HG03442 (cell line): ENCODE results near the gene EFTUD2.
"Not testable (repeated sequence)": the region's sequence is repeated elsewhere in the genome, so short reads cannot be mapped to it uniquely, and the experiment has no call there.

ENCODE experiments used
- ATAC-seq: cut with Tn5 transposase; IDR thresholded peaks from one replicate; pipeline ENCODE4 v1.9.1; 2021; ENCODE audit warnings: mild to moderate bottlenecking, moderate library complexity; ENCODE audit not compliant: unreplicated experiment

The EFTUD2 gene

DNA sequence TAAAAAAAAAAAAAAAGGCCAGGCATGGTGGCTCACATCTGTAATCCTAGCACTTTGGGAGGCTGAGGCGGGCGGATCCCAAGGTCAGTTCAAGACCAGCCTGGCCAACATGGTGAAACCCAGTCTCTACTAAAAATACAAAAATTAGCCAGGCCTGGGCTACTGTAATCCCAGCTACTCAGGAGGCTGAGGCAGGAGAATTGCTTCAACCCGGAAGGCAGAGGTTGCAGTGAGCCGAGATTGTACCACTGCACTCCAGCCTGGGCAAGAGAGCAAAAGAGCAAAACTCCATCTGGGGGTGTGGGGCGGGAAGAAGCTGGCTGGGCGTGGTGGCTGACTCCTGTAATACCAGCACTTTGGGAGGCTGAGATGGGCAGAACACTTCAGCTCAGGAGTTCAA is 80.7 kb downstream of the EFTUD2 start:
- ATAC-seq, result not testable (repeated sequence)

DNA sequence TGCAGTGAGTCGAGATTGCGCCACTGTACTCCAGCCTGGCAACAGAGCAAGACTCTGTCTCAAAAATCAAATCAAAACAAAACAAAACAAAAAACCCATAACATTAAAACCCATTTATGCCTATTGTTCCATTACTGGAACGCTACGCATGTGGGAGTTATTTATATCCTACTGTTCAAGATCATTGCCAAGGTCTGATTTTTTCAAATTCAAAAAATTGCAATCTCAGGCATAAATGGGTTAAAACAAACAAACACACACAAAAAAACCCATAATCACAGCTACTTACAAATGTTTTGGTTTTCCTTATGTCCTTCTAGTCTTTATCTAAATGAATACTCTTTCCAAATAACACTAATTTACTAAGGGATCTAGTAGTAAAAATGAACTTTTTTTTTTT is 87.0 kb downstream of the EFTUD2 start:
- ATAC-seq, result no peak

DNA sequence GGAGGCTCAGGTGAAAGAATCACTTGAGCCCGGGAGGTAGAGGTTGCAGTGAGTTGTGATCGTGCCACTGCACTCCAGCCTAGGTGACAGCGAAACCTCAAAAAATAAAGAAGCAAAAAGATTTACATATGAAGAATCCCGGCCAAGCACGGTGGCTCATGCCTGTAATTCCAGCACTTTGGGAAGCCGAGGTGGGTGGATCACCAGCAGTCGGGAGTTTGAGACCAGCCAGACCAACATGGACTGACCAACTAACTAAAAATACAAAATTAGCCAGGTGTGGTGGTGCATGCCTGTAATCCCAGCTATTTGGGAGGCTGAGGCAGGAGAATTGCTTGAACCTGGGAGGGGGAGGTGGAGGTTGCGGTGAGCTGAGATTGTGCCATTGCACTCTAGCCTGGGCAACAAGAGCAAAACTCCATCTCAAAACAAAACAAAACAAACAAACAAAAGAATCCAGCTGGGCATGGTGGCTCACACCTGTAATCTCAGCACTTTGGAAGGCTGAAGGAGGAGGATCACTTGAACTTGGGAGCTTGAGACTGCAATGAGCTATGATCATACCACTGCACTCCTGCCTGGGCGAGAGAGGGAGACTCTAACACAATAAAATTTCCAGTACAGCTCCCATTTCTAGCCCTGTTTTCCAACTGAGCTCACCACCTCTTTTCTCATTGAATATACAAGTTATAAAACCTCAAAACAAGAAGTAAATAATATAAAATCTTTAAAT is 90.4 kb downstream of the EFTUD2 start:
- not testable (repeated sequence) for ATAC-seq

DNA sequence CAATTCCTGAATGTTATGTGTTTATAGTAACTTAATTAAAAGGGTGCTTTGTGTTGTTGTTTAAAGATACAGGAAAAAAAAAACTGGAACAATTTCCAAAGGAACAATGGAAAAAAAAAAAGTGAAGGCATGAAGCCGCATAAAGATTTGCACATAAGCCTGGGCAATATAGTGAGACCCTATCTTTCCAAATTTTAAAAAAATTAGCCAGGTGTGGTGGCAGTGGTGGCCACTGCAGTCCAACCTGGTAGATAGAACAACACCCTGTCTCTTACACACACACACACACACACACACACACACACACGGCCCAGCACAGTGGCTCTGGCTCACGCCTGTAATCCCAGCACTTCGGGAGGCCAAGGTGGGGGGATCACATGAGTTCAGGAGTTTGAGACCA is 91.1 kb downstream of the EFTUD2 start:
- ATAC-seq, result no peak

DNA sequence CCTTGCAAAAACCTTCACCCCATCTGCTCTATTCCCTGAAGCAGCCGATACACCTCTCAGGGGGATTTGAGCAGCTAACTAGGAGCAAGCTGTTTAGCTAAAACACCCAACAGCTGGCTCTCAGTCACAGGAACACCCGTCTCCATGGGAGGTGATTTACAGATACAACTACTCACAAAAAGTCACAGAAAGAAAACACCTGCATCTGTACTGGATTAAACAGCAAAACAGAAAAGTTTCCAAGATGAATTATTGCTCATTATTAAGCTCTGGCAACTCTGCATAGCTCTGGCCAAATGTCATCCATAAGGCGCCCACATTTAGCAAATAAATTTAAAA is 91.5 kb downstream of the EFTUD2 start:
- ATAC-seq, result no peak

DNA sequence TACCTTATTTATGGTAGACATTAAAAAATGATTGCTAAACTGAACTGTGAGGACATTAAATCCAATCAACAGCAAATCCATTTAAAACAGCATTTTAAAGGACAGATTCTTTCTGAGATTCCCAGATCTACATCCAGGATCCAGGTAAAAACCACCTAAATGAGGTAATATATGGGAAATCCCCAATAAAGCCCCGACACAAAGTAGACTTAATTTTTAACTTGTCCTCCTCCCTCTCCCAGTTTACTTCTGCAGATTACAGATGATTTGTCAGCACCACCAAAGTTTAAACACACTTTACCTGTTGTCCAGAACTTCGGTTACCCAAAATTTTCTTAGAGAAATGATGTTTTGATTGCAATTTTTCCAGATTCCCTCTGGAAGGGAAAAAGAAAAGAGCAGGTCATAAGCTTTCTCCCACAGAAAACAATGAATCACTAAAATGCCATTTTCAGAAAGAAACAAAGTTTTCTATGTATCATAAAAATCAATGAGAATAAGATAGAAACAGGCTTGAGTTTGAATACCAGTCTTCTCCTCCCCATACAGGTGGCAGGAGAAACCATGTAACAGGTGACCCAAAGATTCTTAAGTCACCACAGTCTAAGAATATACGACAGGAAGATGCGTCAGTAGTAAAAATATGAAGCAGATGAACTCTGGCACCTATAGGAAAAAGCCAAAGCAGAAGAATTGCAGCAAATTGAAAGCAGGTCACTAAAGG is 92.0 kb downstream of the EFTUD2 start:
- no peak for ATAC-seq

DNA sequence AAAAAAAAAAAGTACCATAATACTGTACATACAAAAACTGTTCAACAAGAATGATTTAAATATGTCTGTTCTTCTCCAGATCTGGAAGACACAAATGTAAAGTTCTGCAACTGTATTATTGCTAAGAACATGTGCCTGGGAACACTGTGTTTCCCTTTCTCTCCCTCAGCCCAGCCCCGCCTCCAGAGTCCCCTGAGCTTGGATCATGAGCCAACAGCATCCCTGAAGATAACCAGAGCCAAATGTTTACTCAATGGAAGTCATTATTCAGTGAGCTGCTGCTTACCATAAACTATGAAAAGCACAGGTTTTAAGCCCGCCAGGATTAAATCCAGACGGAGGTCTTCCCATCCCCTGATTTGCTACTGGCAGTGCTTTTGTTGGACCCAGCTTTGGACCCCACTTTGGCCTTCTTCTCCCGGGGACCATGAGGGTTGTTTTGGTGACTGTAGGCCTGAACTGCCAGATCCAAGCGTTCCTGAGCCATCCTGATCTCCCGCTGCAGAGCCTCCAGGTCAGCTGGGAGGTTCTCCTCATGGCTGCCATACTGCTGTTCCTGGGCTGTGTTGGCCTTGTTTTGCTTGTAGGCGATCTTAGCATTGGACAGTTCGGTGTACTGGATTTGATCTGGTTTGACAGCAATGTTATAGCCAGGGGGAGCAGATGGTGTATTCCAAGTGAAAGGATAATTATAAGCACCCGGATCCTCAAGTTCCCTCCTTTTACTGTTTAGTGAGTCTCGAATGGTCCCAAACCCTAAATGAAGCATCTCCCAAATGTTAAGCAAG is 94.7 kb downstream of the EFTUD2 start:
- ATAC-seq, result no peak

DNA sequence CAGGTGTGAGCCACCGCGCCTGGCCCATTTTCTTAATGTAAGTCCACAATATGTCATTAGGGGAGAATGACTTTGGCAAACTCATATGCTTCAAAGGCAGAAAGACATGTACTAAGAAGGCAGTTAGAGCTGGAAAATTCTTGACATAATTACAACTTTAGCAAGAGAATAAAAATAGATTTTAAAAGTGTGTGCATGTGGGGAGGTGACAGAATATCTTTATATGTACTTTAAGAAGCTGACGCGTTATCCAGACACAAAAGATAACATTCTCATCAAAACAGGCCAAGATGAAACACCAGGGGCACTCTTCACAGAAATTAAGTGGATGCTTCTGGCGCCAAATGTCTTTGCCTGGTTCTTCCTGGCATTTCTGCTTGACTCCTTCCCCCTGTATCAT is 97.4 kb downstream of the EFTUD2 start:
- ATAC-seq, result no peak
